BLaER1 treated with 17β-estradiol and CSF1 and Interleukin-3, amounts not matched to agents 10 nM and 100 nM (cell line): ENCODE results near the gene DOK3.

ENCODE experiments used
- H3K27ac ChIP-seq, 11 experiments: shearing (Covaris generic); formaldehyde crosslinking; 2 replicates each; pipeline ENCODE4 v1.8.1; 2022
- H3K27me3 ChIP-seq, 11 experiments: shearing (Covaris generic); formaldehyde crosslinking; 2 replicates each; pipeline ENCODE4 v1.8.1; 2022
- H3K36me3 ChIP-seq, 11 experiments: shearing (Covaris generic); formaldehyde crosslinking; 2 replicates each; pipeline ENCODE4 v1.8.1; 2022
- H3K4me1 ChIP-seq, 10 experiments: shearing (Covaris generic); formaldehyde crosslinking; 2 replicates each; pipeline ENCODE4 v1.8.1; 2022
- H3K4me2 ChIP-seq, 11 experiments: shearing (Covaris generic); formaldehyde crosslinking; 2 replicates each; pipeline ENCODE4 v1.8.1; 2022
- H3K4me3 ChIP-seq, 10 experiments: shearing (Covaris generic); formaldehyde crosslinking; 2 replicates each; pipeline ENCODE4 v1.8.1; 2022
- H3K9ac ChIP-seq, 11 experiments: shearing (Covaris generic); formaldehyde crosslinking; 2 replicates each; pipeline ENCODE4 v1.8.1; 2022
- H3K9me3 ChIP-seq, 11 experiments: shearing (Covaris generic); formaldehyde crosslinking; replicated peaks in 1 of 11; 2 replicates each; pipeline ENCODE4 v1.8.1; 2022
- H4K20me1 ChIP-seq, 11 experiments: shearing (Covaris generic); formaldehyde crosslinking; 2 replicates each; pipeline ENCODE4 v1.8.1; 2022
- Cebpa-rat ChIP-seq, 11 experiments: shearing (Covaris generic); IDR thresholded peaks; 2 replicates each; pipeline ENCODE4 v1.8.1; 2022

The DOK3 gene, protein sequence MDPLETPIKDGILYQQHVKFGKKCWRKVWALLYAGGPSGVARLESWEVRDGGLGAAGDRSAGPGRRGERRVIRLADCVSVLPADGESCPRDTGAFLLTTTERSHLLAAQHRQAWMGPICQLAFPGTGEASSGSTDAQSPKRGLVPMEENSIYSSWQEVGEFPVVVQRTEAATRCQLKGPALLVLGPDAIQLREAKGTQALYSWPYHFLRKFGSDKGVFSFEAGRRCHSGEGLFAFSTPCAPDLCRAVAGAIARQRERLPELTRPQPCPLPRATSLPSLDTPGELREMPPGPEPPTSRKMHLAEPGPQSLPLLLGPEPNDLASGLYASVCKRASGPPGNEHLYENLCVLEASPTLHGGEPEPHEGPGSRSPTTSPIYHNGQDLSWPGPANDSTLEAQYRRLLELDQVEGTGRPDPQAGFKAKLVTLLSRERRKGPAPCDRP

DNA sequence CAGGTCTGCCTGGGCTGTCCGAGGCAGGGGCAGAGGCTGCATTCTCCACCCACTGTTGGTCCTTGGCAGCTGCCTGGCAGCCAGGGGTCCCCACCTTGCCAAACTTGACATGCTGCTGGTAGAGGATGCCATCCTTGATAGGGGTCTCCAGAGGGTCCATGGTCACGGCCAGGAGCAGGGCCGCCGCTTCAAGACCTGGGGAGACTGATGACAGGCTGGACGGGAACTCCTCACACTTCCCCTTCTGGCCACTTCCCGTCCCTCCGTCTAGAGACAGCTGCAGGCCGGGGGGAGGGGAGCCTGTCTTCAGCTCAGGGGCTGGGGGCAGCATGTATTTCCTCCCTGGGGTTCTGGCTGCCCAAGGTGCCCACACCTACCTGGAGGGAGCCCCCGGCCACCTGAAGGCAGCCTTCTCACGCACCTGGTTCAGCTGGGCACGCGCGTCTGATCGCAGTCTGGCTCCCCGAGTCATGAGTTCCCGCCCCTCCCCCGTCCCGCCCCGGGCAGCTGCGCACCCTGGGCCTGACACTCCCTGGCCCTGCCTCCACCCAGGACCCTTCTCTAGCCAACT, at the start of gene DOK3:
Gene DOK3, minus strand, starts transcription at position 446 of the 571 bp plus-strand sequence. Its CDS starts 286 bp downstream, at position 160.
- H3K27ac ChIP-seq, result peak within 1 kb of the TSS; percentile 93 to 100 (median 98)

DNA sequence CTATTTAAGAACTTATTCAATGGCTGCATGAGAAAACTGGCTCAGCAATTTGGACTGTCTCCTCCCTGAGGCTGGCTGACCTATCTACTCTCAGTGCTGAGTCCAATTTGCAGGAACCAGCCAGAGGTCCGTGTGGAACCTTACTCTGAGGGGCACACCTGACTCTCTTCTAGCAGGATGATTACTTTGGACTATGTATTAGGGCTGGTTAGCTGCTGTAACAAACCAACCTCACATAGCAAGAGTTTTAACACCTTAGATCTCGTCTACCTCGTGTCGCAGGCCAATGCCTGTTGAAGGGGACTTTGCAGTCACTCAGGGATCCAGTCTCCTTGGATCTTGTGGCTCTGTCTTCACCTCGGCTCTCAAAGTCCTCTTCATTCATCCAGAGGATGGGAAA, 48.2 kb upstream of the DOK3 start:
- no peak for TF ChIP-seq Cebpa-rat (IDR thresholded peaks at IDR 0.05)
- Histone ChIP-seq H3K9me3 (peaks cover 11 to 19% (median 14%) of the 10 kb centered on the region in 11 experiments), H3K9ac (no peak overlapping the region), H3K27ac (no peak overlapping the region), H4K20me1 (peaks cover 8 to 14% (median 12%) of the 10 kb centered on the region in 11 experiments; a peak in 21 of 22 replicates), H3K36me3 (peaks cover 0 to 4% (median 1%) of the 10 kb centered on the region in 11 experiments; a peak in 11 of 22 replicates), H3K27me3 (no peaks in the 10 kb centered on the region), H3K4me2 (no peak overlapping the region), H3K4me1 (peaks cover 12 to 19% (median 13%) of the 10 kb centered on the region in 10 experiments), H3K4me3 (no peak overlapping the region)

More for the DNA sequence above, at the start of gene DOK3:
- H3K27me3 ChIP-seq, result no peaks in the 10 kb centered on the region
- H3K4me3 ChIP-seq, result peak within 1 kb of the TSS; percentile 74 to 92 (median 79)
- peak within 1 kb of the TSS; percentile 94 to 100 (median 99) for H3K4me2 ChIP-seq
- TF ChIP-seq Cebpa-rat (IDR thresholded peaks at IDR 0.05), result no peak
- peaks cover 21 to 43% (median 32%) of the 10 kb centered on the region in 11 experiments for H4K20me1 ChIP-seq
- H3K9ac ChIP-seq, result peak within 1 kb of the TSS; percentile 91 to 100 (median 95)
- H3K9me3 ChIP-seq, result no peaks in the 10 kb centered on the region
- H3K36me3 ChIP-seq, result peaks cover 65 to 83% (median 68%) of the 10 kb centered on the region in 11 experiments
- H3K4me1 ChIP-seq, result peaks cover 70 to 86% (median 78%) of the 10 kb centered on the region in 10 experiments

DNA sequence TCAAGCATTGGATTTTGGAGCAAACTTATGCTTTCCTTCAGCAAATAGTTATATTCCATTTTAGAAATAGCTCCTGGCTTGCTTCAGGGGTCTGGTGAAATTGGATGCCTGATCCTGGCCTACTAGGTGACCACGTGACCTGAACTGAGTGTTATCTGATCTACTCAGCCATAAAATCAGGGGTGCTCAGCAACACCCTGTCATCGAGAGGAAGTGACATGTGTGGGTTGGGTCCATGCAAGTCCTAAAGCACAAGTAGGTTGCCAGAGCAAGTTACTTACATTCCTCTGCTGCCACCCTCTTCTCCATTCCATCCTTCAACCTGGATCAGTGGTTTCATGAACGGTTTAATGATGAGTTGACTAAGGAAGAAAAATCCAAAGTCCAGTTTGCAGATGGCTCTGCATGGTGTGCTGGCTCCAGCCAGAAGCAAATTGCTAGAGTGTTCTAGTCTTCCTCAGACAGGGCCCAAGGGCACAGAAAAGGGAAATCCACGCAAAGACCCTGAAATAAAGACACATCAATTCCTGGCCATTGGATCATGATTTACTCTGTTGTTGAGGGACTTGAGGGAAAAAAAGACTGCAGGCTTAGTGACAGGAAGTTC, 47.5 kb upstream of the DOK3 start:
- no peak for TF ChIP-seq Cebpa-rat (IDR thresholded peaks at IDR 0.05)
- H3K36me3 ChIP-seq, result peaks cover 4 to 11% (median 8%) of the 10 kb centered on the region in 11 experiments; a peak in 17 of 22 replicates
- H3K4me1 ChIP-seq, result peaks cover 18 to 26% (median 20%) of the 10 kb centered on the region in 10 experiments
- H3K4me2 ChIP-seq, result 0 out of 22 replicates have a peak overlapping the region, but pooled peaks of 1 of the 11 experiments have one; percentile 3
- H3K27ac ChIP-seq, result no peak overlapping the region
- peaks cover 15 to 21% (median 18%) of the 10 kb centered on the region in 11 experiments; a peak in 21 of 22 replicates for H4K20me1 ChIP-seq
- H3K27me3 ChIP-seq, result no peaks in the 10 kb centered on the region
- H3K9me3 ChIP-seq, result peaks cover 10 to 14% (median 10%) of the 10 kb centered on the region in 11 experiments
- no peak overlapping the region for H3K4me3 ChIP-seq
- no peak overlapping the region for H3K9ac ChIP-seq

DNA sequence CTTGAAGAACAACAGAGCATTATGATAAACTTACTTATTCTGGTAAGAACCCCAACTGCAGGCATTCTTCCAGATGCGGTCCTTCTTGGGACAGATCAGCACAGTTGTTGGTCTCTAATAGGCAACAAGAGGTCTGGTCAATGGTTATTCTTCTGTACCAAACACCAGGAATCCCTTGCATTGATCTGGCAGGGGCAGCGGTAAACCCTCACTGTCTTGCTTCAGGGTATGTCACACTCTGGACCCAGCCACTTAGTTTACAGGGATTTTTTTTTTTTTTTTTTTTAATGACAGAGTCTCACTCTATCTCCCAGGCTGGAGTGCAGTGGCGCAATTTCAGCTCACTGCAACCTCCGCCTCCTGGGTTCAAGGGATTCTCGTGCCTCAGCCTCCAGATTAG, 46.0 kb upstream of the DOK3 start:
- peaks cover 0 to 3% (median 0%) of the 10 kb centered on the region in 11 experiments; a peak in 3 of 22 replicates for H3K9me3 ChIP-seq
- no peak overlapping the region for H3K4me3 ChIP-seq
- H4K20me1 ChIP-seq, result peaks cover 20 to 35% (median 33%) of the 10 kb centered on the region in 11 experiments; a peak in 21 of 22 replicates
- H3K4me1 ChIP-seq, result peaks cover 26 to 36% (median 30%) of the 10 kb centered on the region in 10 experiments
- no peak overlapping the region for H3K27ac ChIP-seq
- no peak overlapping the region for H3K9ac ChIP-seq
- no peak for TF ChIP-seq Cebpa-rat (IDR thresholded peaks at IDR 0.05)
- H3K36me3 ChIP-seq, result peaks cover 19 to 26% (median 23%) of the 10 kb centered on the region in 11 experiments; a peak in 21 of 22 replicates
- no peaks in the 10 kb centered on the region for H3K27me3 ChIP-seq
- no peak overlapping the region for H3K4me2 ChIP-seq

DNA sequence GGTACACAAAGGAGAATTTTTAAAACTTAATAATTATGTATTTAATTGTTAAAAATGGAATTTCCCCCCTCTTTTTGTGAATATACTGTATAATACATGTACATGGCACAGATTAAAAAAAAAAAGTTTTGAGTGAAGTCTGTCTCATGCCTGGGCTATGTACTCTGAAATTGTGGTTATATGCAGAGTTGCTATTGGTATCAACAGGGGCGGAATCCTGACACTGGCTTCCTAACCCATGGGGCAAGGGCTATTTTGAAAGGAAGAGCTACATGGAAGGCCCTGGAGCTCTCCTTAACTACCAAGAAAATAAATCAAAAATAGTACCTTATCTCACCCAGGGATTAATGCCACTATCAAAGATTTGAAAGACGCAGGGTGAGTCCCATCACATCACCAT, 45.6 kb upstream of the DOK3 start:
- peak overlapping the region in 6 of 11 experiments; percentile 71 to 97 (median 92); a peak in 7 of 22 replicates for H3K4me2 ChIP-seq
- no peak overlapping the region; a peak in 1 of 20 replicates for H3K4me3 ChIP-seq
- no peaks in the 10 kb centered on the region for H3K27me3 ChIP-seq
- peaks cover 30 to 41% (median 35%) of the 10 kb centered on the region in 10 experiments for H3K4me1 ChIP-seq
- H4K20me1 ChIP-seq, result peaks cover 25 to 40% (median 38%) of the 10 kb centered on the region in 11 experiments; a peak in 21 of 22 replicates
- H3K36me3 ChIP-seq, result peaks cover 21 to 30% (median 27%) of the 10 kb centered on the region in 11 experiments; a peak in 21 of 22 replicates
- no peaks in the 10 kb centered on the region; a peak in 1 of 22 replicates for H3K9me3 ChIP-seq
- no peak overlapping the region for H3K9ac ChIP-seq
- no peak for TF ChIP-seq Cebpa-rat (IDR thresholded peaks at IDR 0.05)
- H3K27ac ChIP-seq, result no peak overlapping the region

DNA sequence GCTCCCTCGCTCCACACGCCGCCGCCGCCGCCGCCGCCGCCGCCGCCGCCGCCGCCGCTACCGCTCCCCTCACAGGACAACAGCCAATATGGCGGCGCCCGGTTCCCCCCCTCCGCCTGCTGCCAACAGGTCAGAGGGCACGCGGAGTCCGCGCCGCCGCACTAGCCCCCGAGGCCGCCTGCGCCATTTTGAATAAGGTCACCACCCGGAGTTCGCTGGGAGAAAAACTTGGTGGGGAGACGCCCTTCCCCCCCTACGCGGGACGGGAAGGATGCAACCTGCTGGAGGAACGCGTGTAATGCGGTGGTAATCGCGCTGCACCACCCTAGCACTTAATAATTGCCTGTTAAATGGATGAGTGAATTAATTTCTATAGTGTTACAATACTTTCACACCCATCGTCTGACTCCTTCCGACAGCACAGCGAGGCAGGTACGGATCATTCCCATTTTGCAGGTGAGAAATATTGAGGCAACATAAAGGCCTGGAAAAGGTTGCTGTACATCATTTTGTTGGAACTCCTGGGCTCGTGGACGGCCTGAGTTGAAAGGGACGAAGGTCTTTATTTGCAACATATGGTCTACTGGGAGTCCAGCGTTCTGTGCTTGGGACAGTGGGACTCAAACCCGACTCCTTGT, 45.0 kb upstream of the DOK3 start, which contains the start of gene FAM193B:
Gene FAM193B, minus strand, starts transcription at position 90 of the 638 bp plus-strand sequence. CDS start 105 bp downstream, outside the sequence.
- Histone ChIP-seq H3K9ac (peak within 1 kb of the TSS; percentile 89 to 97 (median 95)), H3K36me3 (peaks cover 21 to 36% (median 33%) of the 10 kb centered on the region in 11 experiments; a peak in 21 of 22 replicates), H3K4me3 (peak within 1 kb of the TSS; percentile 89 to 99 (median 92)), H3K27ac (peak within 1 kb of the TSS; percentile 61 to 93 (median 90); a peak in 21 of 22 replicates), H3K4me1 (peaks cover 32 to 47% (median 38%) of the 10 kb centered on the region in 10 experiments), H3K9me3 (no peaks in the 10 kb centered on the region), H4K20me1 (peaks cover 30 to 46% (median 44%) of the 10 kb centered on the region in 11 experiments; a peak in 21 of 22 replicates), H3K4me2 (peak within 1 kb of the TSS; percentile 85 to 98 (median 96)), H3K27me3 (no peaks in the 10 kb centered on the region)
- no peak for TF ChIP-seq Cebpa-rat (IDR thresholded peaks at IDR 0.05)

DNA sequence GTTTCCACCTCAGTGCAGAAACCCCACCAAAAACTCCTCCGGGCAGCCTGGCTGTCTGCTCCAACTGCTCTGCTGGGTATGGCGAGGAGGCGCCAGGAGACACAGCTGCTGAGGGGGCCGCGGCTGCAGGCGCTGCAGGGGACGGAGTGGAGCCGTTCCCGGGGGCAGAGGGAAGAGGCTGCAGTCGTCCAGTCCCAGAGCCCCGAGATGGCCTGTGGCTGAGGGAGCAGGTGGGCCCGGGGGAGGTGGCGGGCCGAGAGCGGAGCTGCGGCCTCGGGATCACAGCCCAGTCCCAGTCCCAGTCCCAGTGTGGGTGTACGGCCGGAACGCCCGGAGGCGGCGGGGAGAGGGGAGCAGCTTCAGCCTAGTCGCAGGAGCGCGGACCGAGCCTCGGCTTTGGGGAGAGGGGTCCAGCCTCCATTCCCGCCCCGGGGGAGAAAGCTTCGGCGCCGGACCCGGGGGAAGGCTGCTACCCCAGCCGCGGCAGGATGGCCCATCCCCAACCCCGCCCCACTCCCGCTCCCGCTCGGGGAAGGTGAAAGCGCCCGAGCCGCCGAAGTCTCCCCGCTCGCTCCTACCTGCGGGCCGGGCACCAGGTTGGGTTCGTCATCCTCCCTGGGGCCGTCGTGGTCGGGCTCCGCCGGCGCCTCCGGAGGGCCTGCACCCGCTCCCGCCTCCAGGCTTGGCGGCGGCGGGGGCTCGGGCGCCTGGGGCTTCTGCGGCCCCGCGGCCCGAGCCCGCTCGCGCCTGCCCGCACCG, 44.2 kb upstream of the DOK3 start:
- Histone ChIP-seq H3K27ac (peak overlapping the region; percentile 61 to 93 (median 90); a peak in 21 of 22 replicates), H3K36me3 (peaks cover 21 to 41% (median 36%) of the 10 kb centered on the region in 11 experiments; a peak in 21 of 22 replicates), H3K9me3 (no peaks in the 10 kb centered on the region), H3K4me1 (peaks cover 35 to 54% (median 45%) of the 10 kb centered on the region in 10 experiments), H3K9ac (peak overlapping the region; percentile 89 to 97 (median 95)), H3K27me3 (no peaks in the 10 kb centered on the region), H3K4me3 (peak overlapping the region; percentile 89 to 99 (median 92)), H4K20me1 (peaks cover 30 to 53% (median 49%) of the 10 kb centered on the region in 11 experiments; a peak in 21 of 22 replicates), H3K4me2 (peak overlapping the region; percentile 85 to 98 (median 96))
- TF ChIP-seq Cebpa-rat (IDR thresholded peaks at IDR 0.05), result no peak
